ENCODE measurements around the gene SRRM4. TPM values are rescaled to one million over a fixed set of nuclear protein-coding genes. Genes with fewer than 3 reads are reported as not detected.
A peak's percentile ranks its signal among the peaks of the same experiment; 100 is the strongest.
"Not testable (repeated sequence)": the region's sequence is repeated elsewhere in the genome, so short reads cannot be mapped to it uniquely, and the experiment has no call there.

SRRM4 gene
- total and polyA plus RNA-seq, 8 donors, result 0.05 to 0.48 (median 0.39) TPM; not detected in 1

GRCh38 chr12:119100933-119101332, 119.6 kb downstream of the SRRM4 start:
- Histone ChIP-seq H3K9me3 (peaks cover 0 to 6% of the 10 kb centered on the region in 2 donors), H3K36me3 (no peaks in the 10 kb centered on the region), H3K4me1 (no peaks in the 10 kb centered on the region), H3K27ac (no peak overlapping the region), H3K4me3 (no peak overlapping the region), H3K27me3 (peaks cover 0 to 14% of the 10 kb centered on the region in 2 donors)
- no peak for TF ChIP-seq CTCF (IDR thresholded peaks at IDR 0.05)
- ATAC-seq, result no peak
- intact Hi-C loops (cut with DNase I), result no loop called here
- no peak for DNase-seq

- Histone ChIP-seq H3K4me1 (no peaks in the 10 kb centered on the region), H3K27ac (no peak overlapping the region), H3K36me3 (no peaks in the 10 kb centered on the region), H3K4me3 (no peak overlapping the region), H3K27me3 (peaks cover 0 to 1% of the 10 kb centered on the region in 2 donors), H3K9me3 (peaks cover 0 to 6% of the 10 kb centered on the region in 2 donors)
- no peak for TF ChIP-seq CTCF (IDR thresholded peaks at IDR 0.05)
- ATAC-seq (peak; percentile 92), DNase-seq (no peak)
- intact Hi-C loops (cut with DNase I), result no loop called here
Measured at GRCh38 chr12:119102274-119102673, 120.9 kb downstream of the SRRM4 start.

GRCh38 chr12:119102714-119103113, 121.4 kb downstream of the SRRM4 start:
- Histone ChIP-seq H3K4me1 (no peaks in the 10 kb centered on the region), H3K4me3 (no peak overlapping the region), H3K27ac (no peak overlapping the region), H3K9me3 (peaks cover 0 to 6% of the 10 kb centered on the region in 2 donors), H3K36me3 (no peaks in the 10 kb centered on the region), H3K27me3 (no peaks in the 10 kb centered on the region)
- TF ChIP-seq CTCF (IDR thresholded peaks at IDR 0.05), result no peak
- DNase-seq (no peak), ATAC-seq (peak; percentile 68)
- intact Hi-C loops (cut with DNase I), result no loop called here

GRCh38 chr12:119104969-119105368, 123.6 kb downstream of the SRRM4 start:
- H3K4me3 ChIP-seq; H3K9me3 ChIP-seq; intact Hi-C loops (cut with DNase I); H3K27me3 ChIP-seq; DNase-seq; ATAC-seq; H3K4me1 ChIP-seq; H3K36me3 ChIP-seq; H3K27ac ChIP-seq: not testable (repeated sequence)

GRCh38 chr12:119113496-119113986, 132.2 kb downstream of the SRRM4 start:
- intact Hi-C loops (cut with DNase I), result no loop called here
- ATAC-seq, result no peak
- no peak for DNase-seq

More at GRCh38 chr12:119113496-119113986, 132.2 kb downstream of the SRRM4 start:
- H3K36me3 ChIP-seq, result no peaks in the 10 kb centered on the region
- TF ChIP-seq CTCF (IDR thresholded peaks at IDR 0.05), result no peak
- no peaks in the 10 kb centered on the region for H3K4me1 ChIP-seq
- H3K9me3 ChIP-seq, result no peaks in the 10 kb centered on the region
- no peak overlapping the region for H3K4me3 ChIP-seq
- H3K27me3 ChIP-seq, result no peaks in the 10 kb centered on the region
- H3K27ac ChIP-seq, result no peak overlapping the region
